H54 (cell line): Measurements from ENCODE around the gene FAF2.
"Not testable (repeated sequence)": the region's sequence is repeated elsewhere in the genome, so short reads cannot be mapped to it uniquely, and the experiment has no call there.

ENCODE experiments used
- DNase-seq: peaks from one replicate; pipeline ENCODE4 v3.0.0; 2011; ENCODE audit warnings: low spot score, mixed read lengths; ENCODE audit not compliant: insufficient read length
- FAIRE-seq: peaks from 3 replicates; lab custom pipeline; 2011; peaks lifted over from hg19 to GRCh38; lab: Jason Lieb, UNC
- POLR2A ChIP-seq: IDR thresholded peaks from 2 replicates; pipeline ENCODE4 v1.6.1; 2011; ENCODE audit warnings: low read depth, mild to moderate bottlenecking, low read length

Gene FAF2

DNA sequence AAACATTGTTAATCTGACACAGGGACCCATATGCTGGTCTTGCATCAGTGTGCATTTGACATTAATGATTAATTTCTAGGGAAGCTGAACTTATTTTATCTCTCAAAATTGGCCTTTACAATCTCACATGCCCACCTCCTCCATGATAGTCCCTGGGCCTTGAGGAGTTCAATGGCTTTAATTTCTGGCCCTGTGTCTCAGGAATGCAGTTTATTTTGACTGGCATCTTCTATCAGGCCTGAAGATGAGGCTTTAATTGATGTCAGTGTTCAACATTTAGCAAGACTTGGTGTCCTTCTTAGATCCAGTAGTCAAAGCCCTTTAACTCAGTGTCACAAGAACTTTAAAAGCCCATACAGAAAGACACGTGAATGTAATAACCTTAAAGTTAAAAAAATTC, 21.3 kb upstream of the FAF2 start:
- TF ChIP-seq POLR2A: no peak
- no peak for DNase-seq
- no peak for FAIRE-seq

DNA sequence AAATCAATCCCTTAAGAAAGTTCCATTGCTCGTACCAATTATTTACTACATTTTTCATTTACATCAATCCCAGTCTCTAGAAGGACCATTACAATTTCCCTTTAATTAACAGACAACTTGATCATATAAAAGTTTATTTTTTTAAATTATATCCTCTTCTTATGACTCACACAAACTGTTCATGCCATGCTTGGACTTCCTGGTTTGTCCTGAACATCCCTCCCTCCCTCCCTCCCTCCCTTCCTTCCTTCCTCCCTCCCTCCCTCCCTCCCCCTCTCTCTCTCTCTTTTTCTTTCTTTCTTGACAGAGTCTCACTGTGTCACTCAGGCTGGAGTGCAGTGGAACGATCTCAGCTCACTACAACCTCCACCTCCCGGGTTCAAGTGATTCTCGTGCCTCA, 20.2 kb upstream of the FAF2 start:
- no peak for TF ChIP-seq POLR2A
- DNase-seq (no peak), FAIRE-seq (no peak)

DNA sequence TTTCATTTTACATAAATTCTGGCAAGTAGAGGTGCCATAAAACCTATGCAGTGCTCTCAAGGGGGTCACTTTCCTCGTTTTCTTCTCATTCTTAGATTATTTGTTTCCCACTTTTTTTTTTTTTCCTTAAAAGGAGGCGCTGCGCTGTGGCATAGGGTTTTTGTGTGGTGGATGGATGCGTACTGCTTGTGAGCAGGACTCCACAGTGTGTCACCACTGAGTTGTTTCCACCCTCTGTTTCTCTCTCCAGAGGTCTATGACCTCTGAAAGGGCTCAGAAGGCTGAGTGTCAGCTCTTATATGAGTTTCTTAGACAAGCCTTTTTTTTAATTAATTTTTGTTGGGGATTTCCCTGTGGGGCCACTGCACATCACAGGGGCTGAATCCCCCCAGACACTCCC, 18.2 kb upstream of the FAF2 start:
- TF ChIP-seq POLR2A: no peak
- DNase-seq (no peak), FAIRE-seq (no peak)

DNA sequence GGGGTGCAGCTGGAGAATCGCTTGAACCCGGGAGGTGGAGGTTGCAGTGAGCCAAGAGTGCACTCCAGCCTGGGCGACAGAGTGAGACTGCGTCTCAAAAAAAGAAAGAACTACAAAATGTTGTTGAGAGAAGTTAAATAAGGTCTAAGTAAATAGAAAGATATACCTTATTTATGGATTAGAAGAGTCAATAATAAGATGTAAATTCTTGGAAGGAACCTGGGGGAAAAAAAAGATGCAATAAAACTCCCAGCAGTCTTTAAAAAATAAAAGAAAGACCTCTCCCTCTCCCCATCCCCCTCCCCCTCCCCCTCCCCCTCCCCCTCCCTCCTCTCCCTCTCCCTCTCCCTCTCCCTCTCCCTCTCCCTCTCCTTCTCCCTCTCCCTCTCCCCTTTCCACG, 15.5 kb upstream of the FAF2 start:
- TF ChIP-seq POLR2A: no peak
- DNase-seq (no peak), FAIRE-seq (no peak)

DNA sequence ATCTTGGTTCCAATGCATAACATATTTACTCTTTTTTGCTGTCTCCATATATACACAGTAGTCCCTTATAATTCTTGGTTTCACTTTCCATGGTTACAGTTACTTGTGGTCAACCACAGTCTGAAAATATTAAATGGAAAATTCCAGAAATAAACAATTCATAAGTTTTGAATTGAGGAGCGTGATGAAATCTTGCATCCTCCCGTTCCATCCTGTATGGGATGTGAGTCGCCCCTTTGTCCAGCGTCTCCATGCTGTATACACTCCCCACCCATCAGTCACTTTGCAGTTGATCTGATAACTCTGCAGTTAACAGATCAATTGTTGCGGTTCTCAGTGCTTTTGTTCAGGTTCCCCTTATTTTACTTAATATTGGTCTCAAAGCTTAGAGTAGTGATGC, 11.5 kb upstream of the FAF2 start:
- FAIRE-seq (no peak), DNase-seq (no peak)
- TF ChIP-seq POLR2A: no peak

DNA sequence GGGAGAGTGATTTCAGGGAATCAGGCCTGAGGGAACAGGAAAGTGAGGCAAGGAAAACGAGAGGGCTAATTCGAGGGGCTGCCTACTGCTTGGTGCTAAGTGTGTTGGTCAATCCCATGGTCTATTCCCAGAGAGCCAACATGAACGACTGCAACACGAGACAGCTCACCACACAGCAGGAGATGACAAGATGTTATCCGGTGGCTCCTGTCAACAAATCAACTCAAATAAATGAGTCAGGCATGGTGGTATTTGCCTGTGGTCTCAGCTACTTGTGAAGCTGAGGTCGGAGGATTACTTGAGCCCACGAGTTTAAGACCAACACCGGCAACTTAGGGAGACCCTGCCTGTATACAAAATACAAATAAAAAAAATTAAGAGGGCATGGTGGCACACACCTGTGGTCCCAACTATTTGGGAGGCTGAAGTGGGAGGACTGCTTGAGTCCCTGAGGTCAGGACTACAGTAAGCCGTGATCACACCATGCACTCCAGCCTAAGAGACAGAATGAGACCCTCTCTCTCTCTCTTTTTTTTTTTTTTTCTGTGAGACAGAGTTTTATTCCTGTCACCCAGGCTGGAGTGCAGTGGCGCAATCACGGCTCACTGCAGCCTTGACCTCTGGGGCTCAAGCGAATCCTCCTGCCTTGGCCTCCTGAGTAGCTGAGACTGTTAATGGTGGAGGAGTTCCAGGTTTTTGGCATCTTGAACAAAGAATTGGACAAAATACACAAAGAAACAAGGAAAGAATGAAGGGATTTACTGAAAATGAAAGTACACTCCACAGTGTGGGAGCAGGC, 9.0 kb upstream of the FAF2 start:
- TF ChIP-seq POLR2A: no peak
- DNase-seq (no peak), FAIRE-seq (no peak)

DNA sequence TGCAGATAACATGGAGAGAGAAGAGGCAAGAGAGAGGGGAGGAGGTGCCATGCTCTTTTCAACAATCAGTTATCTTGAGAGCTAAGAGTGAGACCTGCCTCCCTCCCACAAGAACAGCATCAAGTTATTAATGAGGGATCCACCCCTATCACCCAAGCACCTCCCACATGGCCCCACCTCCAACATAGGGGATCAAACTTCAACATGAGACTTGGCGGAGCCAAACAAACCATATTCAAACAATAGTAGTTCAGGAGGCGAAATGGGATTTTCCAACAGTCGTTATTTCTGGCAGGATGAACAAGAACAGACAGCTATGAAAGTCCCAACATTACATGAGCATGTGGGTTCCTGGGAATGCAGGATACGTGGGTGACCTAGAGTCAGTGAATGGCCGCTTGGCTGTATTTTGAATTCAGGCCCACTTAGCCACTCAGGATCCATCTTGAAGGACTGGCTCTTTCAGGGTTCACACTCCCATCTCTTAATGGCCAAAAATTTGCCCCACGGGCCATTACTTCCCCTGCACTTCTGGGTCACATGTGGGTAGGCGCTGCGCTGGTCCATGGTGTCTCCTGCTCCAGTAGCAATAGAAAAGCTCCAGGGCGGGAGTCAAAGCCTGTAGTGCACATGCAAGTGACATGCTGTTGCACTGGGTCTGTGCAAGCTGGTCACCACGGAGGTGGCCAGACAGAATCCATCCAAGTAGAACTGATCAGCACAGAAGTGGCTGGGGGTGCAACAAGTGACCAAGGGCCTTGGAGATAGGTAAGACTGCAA, 7.1 kb upstream of the FAF2 start:
- no peak for TF ChIP-seq POLR2A
- no peak for FAIRE-seq

DNA sequence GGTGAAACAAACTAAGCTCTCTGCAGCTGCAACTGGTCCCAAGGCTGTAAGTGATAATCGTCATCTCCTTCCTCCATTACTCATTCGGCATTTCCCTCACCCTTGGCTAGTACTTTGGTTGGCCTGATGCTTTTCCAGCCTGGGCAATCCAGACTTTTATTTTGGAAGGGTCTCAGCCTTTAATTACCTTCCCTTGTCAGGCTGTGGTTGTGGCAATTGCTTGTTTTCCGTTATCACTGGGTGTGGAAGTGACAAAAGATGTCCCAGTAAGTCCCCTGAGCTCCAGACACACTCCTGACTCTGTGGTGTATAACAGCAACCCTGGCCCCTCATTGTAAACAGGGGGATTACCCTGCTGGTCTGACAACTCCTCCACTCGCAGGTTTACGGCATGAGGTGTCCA, 6.3 kb upstream of the FAF2 start:
- no peak for FAIRE-seq
- no peak for DNase-seq

More for the DNA sequence above, 7.1 kb upstream of the FAF2 start:
- no peak for DNase-seq

DNA sequence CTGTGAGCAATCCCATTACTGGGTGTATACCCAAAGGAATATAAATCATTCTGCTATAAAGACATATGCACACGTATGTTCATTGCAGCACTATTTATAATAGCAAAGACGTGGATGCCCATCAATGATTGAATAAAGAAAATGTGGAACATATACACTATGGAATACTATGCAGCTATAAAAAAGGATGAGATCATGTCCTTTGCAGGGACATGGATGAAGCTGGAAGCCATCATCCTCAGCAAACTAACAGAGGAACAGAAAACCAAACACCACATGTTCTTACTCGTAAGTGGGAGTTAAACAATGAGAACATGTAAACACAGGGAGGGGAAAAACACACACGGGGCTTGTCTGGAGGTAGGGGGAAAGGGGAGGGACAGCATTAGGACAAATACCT, 5.3 kb upstream of the FAF2 start:
- not testable (repeated sequence) for FAIRE-seq, DNase-seq

More for the DNA sequence above, 6.3 kb upstream of the FAF2 start:
- TF ChIP-seq POLR2A: no peak

DNA sequence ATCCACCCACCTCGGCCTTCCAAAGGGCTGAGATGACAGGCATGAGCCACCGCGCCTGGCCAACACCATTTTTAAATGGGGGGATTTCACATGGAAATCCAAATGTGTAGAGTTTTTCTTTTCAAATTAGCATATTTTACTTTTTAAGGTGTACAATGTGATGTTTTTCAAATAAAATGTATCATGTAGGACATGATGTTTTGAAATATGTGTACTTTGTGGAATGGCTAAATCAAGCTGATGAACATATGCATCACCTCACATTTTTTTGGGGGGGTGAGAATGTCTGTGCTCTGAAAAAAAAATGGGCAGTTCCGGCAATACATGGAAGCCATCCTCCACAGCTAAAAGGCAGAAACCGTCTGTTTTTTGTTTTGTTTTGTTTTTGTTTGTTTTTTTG, 3.4 kb upstream of the FAF2 start:
- DNase-seq: no peak
- TF ChIP-seq POLR2A: no peak
- no peak for FAIRE-seq

DNA sequence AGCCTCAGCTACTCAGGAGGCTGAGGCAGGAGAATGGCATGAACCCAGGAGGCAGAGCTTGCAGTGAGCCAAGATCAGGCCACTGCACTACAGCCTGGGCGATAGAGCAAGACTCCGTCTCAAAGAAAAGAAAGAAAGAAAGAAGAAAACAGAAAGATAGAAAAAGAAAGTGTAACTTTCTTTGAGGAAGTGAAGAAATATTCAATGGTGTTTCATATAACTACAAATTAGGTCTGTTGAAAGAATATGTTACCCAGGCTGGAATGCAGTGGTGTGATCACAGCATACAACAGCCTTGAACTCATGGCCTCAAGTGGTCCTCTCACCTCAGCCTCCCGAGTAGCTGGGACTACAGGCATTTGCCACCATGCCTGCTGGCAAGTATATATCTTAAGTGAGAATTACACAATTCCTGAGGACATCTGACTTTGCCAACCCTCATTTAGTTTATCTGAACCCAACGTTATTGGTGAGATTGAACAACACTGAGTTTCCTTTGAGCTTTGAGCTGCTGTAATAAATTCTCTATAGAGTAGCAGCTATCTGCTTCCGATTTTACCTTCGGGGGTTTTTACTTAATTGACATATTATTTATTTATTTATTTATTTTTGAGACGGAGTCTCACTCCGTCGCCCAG, 2.0 kb upstream of the FAF2 start:
- TF ChIP-seq POLR2A: no peak
- no peak for DNase-seq
- FAIRE-seq: no peak

DNA sequence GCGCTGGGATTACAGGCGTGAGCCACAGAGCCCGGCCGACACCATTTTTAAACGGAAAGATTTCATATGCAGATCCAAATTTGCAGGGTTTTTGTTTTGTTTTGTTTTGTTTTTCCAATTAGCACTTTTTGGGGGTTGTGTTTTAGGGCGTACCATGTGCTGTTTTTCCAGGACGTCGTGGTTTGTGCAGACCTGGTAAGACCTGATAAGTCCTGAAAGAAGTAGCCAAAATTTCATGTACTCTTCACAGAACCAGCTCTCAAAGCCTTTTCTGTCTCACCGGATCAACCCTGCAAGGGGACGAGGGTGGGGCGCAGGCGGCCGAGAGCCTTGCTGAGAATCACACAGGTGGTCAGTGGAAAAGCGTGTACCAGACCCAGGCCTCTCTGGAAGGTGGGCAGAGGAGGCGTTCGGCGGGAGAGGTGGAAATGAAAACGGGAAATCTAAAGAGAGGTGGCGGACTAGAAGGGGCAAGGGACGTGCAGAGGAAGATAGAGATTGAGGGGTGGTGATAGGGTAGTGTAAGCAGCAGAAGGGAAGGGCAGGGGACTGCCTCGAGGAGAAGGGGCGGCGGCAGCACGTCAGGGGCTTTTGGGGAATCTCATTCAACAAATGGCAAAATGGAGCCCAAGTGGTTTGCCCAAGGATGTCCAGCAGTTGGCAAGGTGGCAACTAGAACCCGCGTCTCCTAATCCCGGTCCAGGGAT, 1.1 kb upstream of the FAF2 start:
- FAIRE-seq: no peak
- no peak for DNase-seq
- no peak for TF ChIP-seq POLR2A

DNA sequence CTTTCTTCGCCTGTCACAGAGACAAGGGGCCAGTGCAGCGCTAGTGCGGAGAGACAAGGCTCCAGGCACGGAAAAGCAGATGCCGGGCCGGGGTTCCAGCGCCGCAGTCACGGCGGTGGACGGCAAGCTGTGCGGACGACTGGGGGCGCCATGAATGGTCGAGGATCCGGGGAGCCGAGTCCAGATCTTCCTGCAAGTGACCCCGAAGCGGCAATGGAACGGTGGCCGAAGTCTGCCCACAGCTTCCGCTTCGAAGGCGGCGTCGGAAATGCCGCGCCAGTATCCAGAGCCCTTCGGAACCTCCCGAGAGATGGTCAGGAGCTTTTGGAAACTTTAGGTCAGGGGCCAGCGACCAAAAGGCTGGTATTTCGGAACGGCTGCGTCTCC, 601 bp upstream of the FAF2 start:
- no peak for TF ChIP-seq POLR2A
- DNase-seq: no peak
- FAIRE-seq: no peak

DNA sequence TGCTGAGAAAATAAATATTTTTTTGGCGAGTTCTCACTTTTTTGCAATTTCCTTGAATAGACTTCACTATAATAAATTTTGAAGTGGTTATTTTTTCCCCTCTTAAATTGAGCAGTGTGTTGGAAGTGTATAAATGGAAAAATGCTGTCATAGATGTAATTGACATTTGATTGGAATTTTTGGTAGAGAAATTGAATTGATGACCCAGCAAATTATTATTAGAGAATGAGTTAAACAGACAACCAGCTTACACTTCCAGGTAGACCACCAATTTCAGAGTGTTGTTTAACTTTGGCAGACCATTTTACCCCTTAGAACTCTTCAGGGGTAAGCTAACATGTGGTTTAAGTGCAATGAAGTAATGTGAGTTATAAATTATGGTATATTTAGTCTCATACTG, 1.9 kb downstream of the FAF2 start:
- DNase-seq (no peak), FAIRE-seq (no peak)
- no peak for TF ChIP-seq POLR2A
